ENCODE measurements around the gene CHSY1. TPM values are rescaled to one million over a fixed set of nuclear protein-coding genes. Genes with fewer than 3 reads are reported as not detected.

CHSY1 gene
- total and polyA plus RNA-seq, 10 of the 15 experiments (the other 5 are each of a cell fraction or from before 2014, with no cell fraction given) = 1.4 to 31.2 (median 10.5) TPM

DNA sequence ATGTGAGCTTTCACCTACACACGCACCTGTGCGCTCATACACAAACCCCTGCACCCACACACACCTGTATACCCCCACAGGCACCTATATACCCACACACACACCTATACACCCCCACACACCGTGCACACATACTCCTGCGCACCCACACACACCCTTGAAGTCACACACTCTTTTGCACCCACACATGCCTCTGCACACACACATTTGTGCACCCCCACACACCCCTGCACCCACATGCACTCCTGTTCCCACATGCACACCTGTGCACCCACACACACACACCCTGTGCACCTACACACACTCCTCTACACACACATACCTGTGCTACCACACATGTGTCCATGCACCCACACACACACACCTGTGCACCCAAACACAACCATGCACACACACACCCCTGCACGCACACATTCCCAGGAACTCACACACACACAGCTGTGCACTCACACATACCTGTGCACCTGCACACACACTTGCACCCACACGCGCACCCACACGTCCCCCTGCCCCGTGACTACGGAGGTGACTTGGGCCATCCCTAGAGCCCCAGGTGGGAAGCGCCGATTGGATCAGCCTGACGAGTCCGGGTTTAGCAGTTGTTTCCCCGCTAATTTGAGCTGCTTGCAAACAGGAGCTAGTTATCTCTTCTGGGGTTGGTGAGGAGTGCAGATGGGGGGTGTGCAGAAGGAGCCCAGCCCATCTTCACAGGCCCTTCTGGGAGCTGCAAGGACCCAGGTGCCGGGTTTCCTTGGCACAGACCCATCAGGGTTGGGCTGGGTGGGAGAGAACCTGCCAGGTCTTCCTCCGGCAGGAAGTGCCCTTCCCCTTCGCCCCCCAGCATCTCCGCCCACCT, 97.8 kb downstream of the CHSY1 start:
- SMC1A ChIA-PET (ENCODE audit: uncharacterized antibody, unreplicated experiment) = interaction anchor here (0.9 to 1.4 kb wide), 4 partner anchors 15 to 85 kb away, joined by 3 to 4 read pairs (median 4); no protein-coding TSS in a partner anchor
- WGBS (ENCODE audit: insufficient coverage, insufficient replicate concordance, low lambda C conversion rate, missing lambda C conversion rate) = 94% methylated on average over 19 of the region's 19 CpGs
- H3K9ac ChIP-seq (ENCODE audit: control insufficient read depth, insufficient read depth, low read length) = no peak overlapping the region

More for the DNA sequence above, 97.8 kb downstream of the CHSY1 start:
- Histone ChIP-seq H3K4me2 (ENCODE audit: control insufficient read depth, insufficient read depth) (no peak overlapping the region), H4K20me1 (ENCODE audit: control insufficient read depth, insufficient read depth) (no peaks in the 10 kb centered on the region), H3K4me1 (ENCODE audit: control insufficient read depth, insufficient read depth, low read length) (peaks cover 26% of the 10 kb centered on the region), H3K9me3 (replicated peaks; ENCODE audit: control insufficient read depth, insufficient read depth, low read length) (no peaks in the 10 kb centered on the region), H3K4me3 (no peak overlapping the region), H3K27me3 (replicated peaks in 1 of 2; ENCODE audit: control insufficient read depth in 2 of 2, insufficient read depth in 2 of 2, low read length in 1 of 2) (no peaks in the 10 kb centered on the region), H3K79me2 (ENCODE audit: control insufficient read depth, insufficient read depth, low read length) (no peaks in the 10 kb centered on the region), H3K27ac (ENCODE audit: control insufficient read depth, insufficient read depth) (no peak overlapping the region), H3K36me3 (ENCODE audit: control insufficient read depth in 2 of 2, insufficient read depth in 2 of 2, low read length in 1 of 2) (no peaks in the 10 kb centered on the region), H2AFZ (ENCODE audit: control insufficient read depth, low read depth, low read length) (no peak overlapping the region)
- ChIA-PET RAD21 (ENCODE audit: unreplicated experiment) (interaction anchor here (1.3 kb wide), 1 partner anchor 34 kb away, joined by 4 read pairs; no protein-coding TSS in a partner anchor), POLR2A (interaction anchor here (0.5 kb wide), 1 partner anchor 11 kb away, joined by 3 read pairs; no protein-coding TSS in a partner anchor), CTCF (interaction anchor here (0.7 to 1.4 kb wide), 3 partner anchors 12 to 35 kb away, joined by 3 to 4 read pairs (median 3); no protein-coding TSS in a partner anchor)
- no peak for TF ChIP-seq TBL1XR1 (IDR thresholded peaks at IDR 0.05; ENCODE audit: low read depth, low read length)
- no peak for TF ChIP-seq MYC (IDR thresholded peaks at IDR 0.05; ENCODE audit: insufficient read depth, insufficient read length, insufficient replicate concordance, low read length, severe bottlenecking)
- no peak for TF ChIP-seq MYB (IDR thresholded peaks at IDR 0.05; ENCODE audit: borderline replicate concordance, low read depth, low read length)
- TF ChIP-seq TCF7 (IDR thresholded peaks at IDR 0.05; ENCODE audit: borderline replicate concordance) = no peak
- no peak for TF ChIP-seq JUNB (IDR thresholded peaks at IDR 0.05)
- TF ChIP-seq, protein P1, sequence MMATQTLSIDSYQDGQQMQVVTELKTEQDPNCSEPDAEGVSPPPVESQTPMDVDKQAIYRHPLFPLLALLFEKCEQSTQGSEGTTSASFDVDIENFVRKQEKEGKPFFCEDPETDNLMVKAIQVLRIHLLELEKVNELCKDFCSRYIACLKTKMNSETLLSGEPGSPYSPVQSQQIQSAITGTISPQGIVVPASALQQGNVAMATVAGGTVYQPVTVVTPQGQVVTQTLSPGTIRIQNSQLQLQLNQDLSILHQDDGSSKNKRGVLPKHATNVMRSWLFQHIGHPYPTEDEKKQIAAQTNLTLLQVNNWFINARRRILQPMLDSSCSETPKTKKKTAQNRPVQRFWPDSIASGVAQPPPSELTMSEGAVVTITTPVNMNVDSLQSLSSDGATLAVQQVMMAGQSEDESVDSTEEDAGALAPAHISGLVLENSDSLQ (IDR thresholded peaks at IDR 0.05) = no peak
- no peak for TF ChIP-seq GATAD2B (conservative IDR thresholded peaks at IDR 0.05; ENCODE audit: low read depth)
- TF ChIP-seq KDM1A (IDR thresholded peaks at IDR 0.05; ENCODE audit: borderline replicate concordance) = no peak
- no peak for TF ChIP-seq BCL11A (IDR thresholded peaks at IDR 0.05; ENCODE audit: low read depth, low read length)
- in situ Hi-C loops (cut with MboI) = no loop called here
- intact Hi-C loops (cut with micrococcal nuclease; ENCODE audit: unreplicated experiment) = no loop called here
- FAIRE-seq (no peak), DNase-seq (ENCODE audit: low read depth, low spot score) (no peak), ATAC-seq (no peak)
- BruUV-seq (replicated peaks) = no TSS peak

Data from GM12878 (cell line).